SU-DHL-6 (cell line): ENCODE measurements around the gene POLA1.

Experiments
- H2AFZ ChIP-seq: fragments of 200-600 bp; sonication (generic); 2 replicates; pipeline ENCODE4 v1.6.1; 2014; ENCODE audit warnings: low read depth, mild to moderate bottlenecking, moderate library complexity, mixed read lengths, antibody characterized with exemption, low read length; ENCODE audit not compliant: severe bottlenecking
- H3F3A ChIP-seq: fragments of 200-600 bp; shearing (Covaris generic); 2 replicates; pipeline ENCODE4 v1.6.0; 2016; ENCODE audit warnings: antibody characterized with exemption, mild to moderate bottlenecking; ENCODE audit not compliant: insufficient read depth
- H3K27ac ChIP-seq: fragments of 200-600 bp; sonication (generic); 2 replicates; pipeline ENCODE4 v1.5.1; 2016; ENCODE audit warnings: low read depth, mild to moderate bottlenecking, low read length, moderate library complexity, mixed read lengths
- H3K27me3 ChIP-seq: fragments of 200-600 bp; sonication (generic), shearing (Covaris generic); 2 replicates; pipeline ENCODE4 v1.6.0; 2014; ENCODE audit warnings: mild to moderate bottlenecking, low read length
- H3K36me3 ChIP-seq: fragments of 200-600 bp; sonication (generic); 2 replicates; pipeline ENCODE4 v1.6.1; 2014; ENCODE audit warnings: mild to moderate bottlenecking, low read length, mixed read lengths
- H3K4me2 ChIP-seq: fragments of 300-600, 200-600 bp; shearing (Covaris generic), sonication (generic); 2 replicates; pipeline ENCODE4 v1.6.0; 2014; ENCODE audit warnings: low read length, low read depth, mild to moderate bottlenecking; ENCODE audit not compliant: poor library complexity, severe bottlenecking
- H3K4me3 ChIP-seq: fragments of 200-600 bp; sonication (generic); 2 replicates; pipeline ENCODE4 v1.5.1; 2014; ENCODE audit warnings: antibody characterized with exemption, low read length, mild to moderate bottlenecking, mixed read lengths; ENCODE audit not compliant: insufficient read depth, poor library complexity, severe bottlenecking
- H3K79me2 ChIP-seq: fragments of 200-600 bp; sonication (generic); 2 replicates; pipeline ENCODE4 v1.6.1; 2014; ENCODE audit warnings: mild to moderate bottlenecking, low read length, moderate library complexity; ENCODE audit not compliant: insufficient read depth
- H3K9ac ChIP-seq: fragments of 200-600 bp; sonication (generic); 2 replicates; pipeline ENCODE4 v1.7.0; 2014; ENCODE audit warnings: mild to moderate bottlenecking, low read length
- H3K9me2 ChIP-seq: fragments of 200-600 bp; sonication (generic); replicated peaks from 2 replicates; pipeline ENCODE4 v1.6.1; 2014; ENCODE audit warnings: low read length; ENCODE audit not compliant: insufficient read depth
- H3K9me3 ChIP-seq: fragments of 200-600 bp; sonication (generic); 2 replicates; pipeline ENCODE4 v1.6.1; 2014; ENCODE audit warnings: low read length, mixed read lengths; ENCODE audit not compliant: insufficient read depth
- H4K20me1 ChIP-seq: fragments of 200-600 bp; sonication (generic); 2 replicates; pipeline ENCODE4 v1.6.1; 2014; ENCODE audit warnings: low read depth, mild to moderate bottlenecking, antibody characterized with exemption, low read length, moderate library complexity, mixed read lengths
- CTCF ChIP-seq: fragments of 200-600 bp; sonication (generic); IDR thresholded peaks from one replicate; pipeline ENCODE4 v1.5.1; 2017; ENCODE audit warnings: antibody characterized with exemption, mild to moderate bottlenecking, low read length, moderate library complexity; ENCODE audit not compliant: insufficient read depth, poor library complexity, severe bottlenecking
- EZH2phosphoT487 ChIP-seq: fragments of 200-600 bp; sonication (generic), shearing (Covaris generic); conservative IDR thresholded peaks from 2 replicates; pipeline ENCODE4 v1.6.1; 2018; ENCODE audit warnings: mild to moderate bottlenecking, antibody characterized with exemption, low read length, moderate library complexity, mixed read lengths

Gene POLA1

DNA sequence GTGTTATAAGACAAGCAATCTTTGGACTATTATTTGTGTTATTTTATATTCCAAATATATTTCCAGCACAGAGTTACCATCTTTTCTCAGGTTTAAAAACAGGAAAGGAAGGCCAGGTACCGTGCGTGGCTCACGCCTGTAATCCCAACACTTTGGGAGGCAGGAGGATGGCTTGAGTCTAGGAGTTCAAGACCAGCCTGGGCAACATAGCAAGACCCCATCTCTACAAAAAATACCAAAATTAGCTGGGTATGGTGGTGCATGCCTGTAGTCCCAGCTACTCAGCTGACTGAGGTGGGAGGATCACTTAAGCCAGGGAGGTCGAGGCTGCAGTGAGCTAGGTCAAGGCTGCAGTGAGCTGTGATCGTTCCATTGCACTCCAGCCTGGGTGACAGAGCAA is 140.0 kb downstream of the POLA1 start:
- no peak overlapping the region for H2AFZ ChIP-seq
- H4K20me1 ChIP-seq = no peaks in the 10 kb centered on the region
- no peak overlapping the region for H3K4me2 ChIP-seq
- H3K4me3 ChIP-seq = no peak overlapping the region
- 0 out of 2 replicates have a peak, but pooled peaks cover 7% of the 10 kb centered on the region for H3F3A ChIP-seq
- no peaks in the 10 kb centered on the region for H3K79me2 ChIP-seq
- H3K27me3 ChIP-seq = no peaks in the 10 kb centered on the region
- TF ChIP-seq EZH2phosphoT487 (no peak), CTCF (no peak)
- H3K9me3 ChIP-seq = no peaks in the 10 kb centered on the region
- H3K36me3 ChIP-seq = no peaks in the 10 kb centered on the region; the same call in 1 of the 2 replicates
- no peaks in the 10 kb centered on the region for H3K9me2 ChIP-seq
- no peak overlapping the region for H3K27ac ChIP-seq
- no peak overlapping the region for H3K9ac ChIP-seq

GRCh38 chrX:24837966-24838365 is 144.2 kb downstream of the POLA1 start:
- H3K9ac ChIP-seq = no peak overlapping the region
- H2AFZ ChIP-seq = no peak overlapping the region
- no peak overlapping the region for H3K4me3 ChIP-seq
- H3K9me3 ChIP-seq = no peaks in the 10 kb centered on the region
- H3K27ac ChIP-seq = no peak overlapping the region
- H3K27me3 ChIP-seq = no peaks in the 10 kb centered on the region
- 0 out of 2 replicates have a peak, but pooled peaks cover 7% of the 10 kb centered on the region for H3F3A ChIP-seq
- TF ChIP-seq CTCF (no peak), EZH2phosphoT487 (no peak)
- no peaks in the 10 kb centered on the region for H3K9me2 ChIP-seq
- H3K36me3 ChIP-seq = peaks cover 9% of the 10 kb centered on the region; the same call in 1 of the 2 replicates
- H3K4me2 ChIP-seq = no peak overlapping the region
- H4K20me1 ChIP-seq = no peaks in the 10 kb centered on the region
- 0 out of 2 replicates have a peak, but pooled peaks cover 7% of the 10 kb centered on the region for H3K79me2 ChIP-seq

DNA sequence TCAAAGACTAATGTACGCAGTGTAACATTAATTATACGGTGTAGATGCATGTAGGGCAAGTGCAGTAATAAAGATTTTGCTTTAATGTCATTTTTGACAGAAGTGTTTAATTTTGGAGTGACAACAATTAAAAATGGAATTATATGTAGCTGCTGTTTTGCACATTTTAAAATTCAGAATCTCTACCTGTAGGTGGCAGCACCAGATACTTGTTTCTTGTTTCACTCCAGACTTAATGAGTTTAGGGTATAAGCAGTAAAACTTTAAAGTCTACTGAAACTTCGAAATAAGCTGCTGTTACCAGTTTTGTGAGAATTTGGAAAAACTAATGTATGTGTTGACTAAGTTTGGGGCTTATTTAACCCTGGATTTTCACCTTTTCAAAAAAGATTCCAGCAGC is 144.9 kb downstream of the POLA1 start:
- no peak overlapping the region for H3K9ac ChIP-seq
- H3K36me3 ChIP-seq = peaks cover 9% of the 10 kb centered on the region; the same call in 1 of the 2 replicates
- no peak overlapping the region for H2AFZ ChIP-seq
- H4K20me1 ChIP-seq = no peaks in the 10 kb centered on the region
- no peaks in the 10 kb centered on the region for H3K9me3 ChIP-seq
- no peaks in the 10 kb centered on the region for H3K9me2 ChIP-seq
- TF ChIP-seq CTCF (peak; percentile 8), EZH2phosphoT487 (no peak)
- H3K4me3 ChIP-seq = no peak overlapping the region
- H3K27ac ChIP-seq = no peak overlapping the region
- 0 out of 2 replicates have a peak, but pooled peaks cover 7% of the 10 kb centered on the region for H3F3A ChIP-seq
- no peaks in the 10 kb centered on the region for H3K27me3 ChIP-seq
- 0 out of 2 replicates have a peak, but pooled peaks cover 7% of the 10 kb centered on the region for H3K79me2 ChIP-seq
- no peak overlapping the region for H3K4me2 ChIP-seq
